Activated naive CD4-positive, alpha-beta T cell treated with anti-CD3 and anti-CD28 coated beads, Interleukin-2, amount 50 U/mL, for 24 hours (primary cell): ENCODE measurements around the gene ATP8B2.
A peak's percentile ranks its signal among the peaks of the same experiment; 100 is the strongest.
"Not testable (repeated sequence)": the region's sequence is repeated elsewhere in the genome, so short reads cannot be mapped to it uniquely, and the experiment has no call there.

ENCODE experiments used
- H3K27ac Mint-ChIP-seq: one replicate; pipeline ENCODE4 v1.8.0; 2021; ENCODE audit warnings: mild to moderate bottlenecking, mixed read lengths
- H3K27me3 Mint-ChIP-seq: one replicate; pipeline ENCODE4 v1.8.0; 2021; ENCODE audit warnings: mixed read lengths
- H3K36me3 Mint-ChIP-seq: one replicate; pipeline ENCODE4 v1.8.0; 2021; ENCODE audit warnings: mixed read lengths
- H3K4me1 Mint-ChIP-seq: one replicate; pipeline ENCODE4 v1.8.0; 2021; ENCODE audit warnings: mixed read lengths
- H3K4me3 Mint-ChIP-seq: one replicate; pipeline ENCODE4 v1.8.0; 2021; ENCODE audit warnings: mild to moderate bottlenecking, mixed read lengths
- H3K9me3 Mint-ChIP-seq: one replicate; pipeline ENCODE4 v1.8.0; 2021; ENCODE audit warnings: mixed read lengths

ATP8B2 gene

DNA sequence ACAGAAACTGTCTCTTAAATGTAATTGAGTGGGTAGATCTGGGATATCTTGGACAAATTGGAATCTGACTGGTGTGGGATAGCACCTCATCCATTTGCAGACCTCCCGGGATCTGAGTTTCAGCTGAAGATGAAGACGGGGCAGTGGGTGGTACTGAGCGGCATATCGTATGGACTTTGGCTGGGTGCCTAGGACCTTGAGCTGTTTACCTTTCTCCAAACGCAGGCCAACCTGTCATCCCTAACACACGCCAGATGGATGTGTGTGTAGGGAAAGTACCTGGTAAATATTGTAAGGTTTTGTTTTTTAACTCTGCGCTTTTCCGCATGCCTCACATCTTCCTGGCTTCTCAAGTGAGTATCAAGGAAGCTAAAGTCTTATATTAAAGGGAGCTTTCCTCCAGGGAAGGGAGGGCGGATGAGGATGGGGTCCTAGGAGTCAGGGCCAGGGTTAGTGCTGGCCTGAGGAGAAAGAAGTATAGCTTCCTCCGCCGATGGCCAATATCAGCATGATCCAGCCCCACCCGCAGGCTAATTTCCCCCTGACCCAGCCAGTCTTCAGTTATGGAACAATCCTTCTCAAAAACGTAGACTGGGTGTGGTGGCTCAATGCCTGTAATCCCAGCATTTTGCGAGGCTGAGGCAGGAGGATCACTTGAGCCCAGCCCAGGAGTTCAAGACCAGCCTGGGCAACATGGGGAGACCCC, 26.2 kb downstream of the ATP8B2 start:
- Mint-ChIP-seq H3K9me3 (no peaks in the 10 kb centered on the region), H3K36me3 (peaks cover 15% of the 10 kb centered on the region), H3K4me1 (peaks cover 59% of the 10 kb centered on the region), H3K4me3 (no peak overlapping the region), H3K27me3 (no peaks in the 10 kb centered on the region), H3K27ac (peak overlapping the region; percentile 51)

DNA sequence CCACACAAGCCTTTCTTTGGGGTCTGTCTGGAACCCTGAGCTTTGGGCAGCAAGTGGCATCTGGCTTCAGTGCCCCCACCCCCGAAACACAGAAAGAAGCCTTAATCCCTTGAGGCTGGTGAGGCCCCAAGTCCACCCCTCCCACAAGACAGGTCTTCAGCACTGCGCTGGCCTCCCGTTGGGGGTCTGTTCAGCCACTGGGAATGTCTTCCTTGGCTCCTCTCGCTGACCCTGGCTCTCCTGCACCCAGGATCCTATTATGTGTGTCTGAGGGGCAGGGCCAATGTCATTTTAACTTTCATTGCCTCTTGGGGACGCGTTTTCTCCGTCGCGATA, 26.9 kb downstream of the ATP8B2 start:
- no peak overlapping the region for H3K27ac Mint-ChIP-seq
- H3K27me3 Mint-ChIP-seq: no peaks in the 10 kb centered on the region

DNA sequence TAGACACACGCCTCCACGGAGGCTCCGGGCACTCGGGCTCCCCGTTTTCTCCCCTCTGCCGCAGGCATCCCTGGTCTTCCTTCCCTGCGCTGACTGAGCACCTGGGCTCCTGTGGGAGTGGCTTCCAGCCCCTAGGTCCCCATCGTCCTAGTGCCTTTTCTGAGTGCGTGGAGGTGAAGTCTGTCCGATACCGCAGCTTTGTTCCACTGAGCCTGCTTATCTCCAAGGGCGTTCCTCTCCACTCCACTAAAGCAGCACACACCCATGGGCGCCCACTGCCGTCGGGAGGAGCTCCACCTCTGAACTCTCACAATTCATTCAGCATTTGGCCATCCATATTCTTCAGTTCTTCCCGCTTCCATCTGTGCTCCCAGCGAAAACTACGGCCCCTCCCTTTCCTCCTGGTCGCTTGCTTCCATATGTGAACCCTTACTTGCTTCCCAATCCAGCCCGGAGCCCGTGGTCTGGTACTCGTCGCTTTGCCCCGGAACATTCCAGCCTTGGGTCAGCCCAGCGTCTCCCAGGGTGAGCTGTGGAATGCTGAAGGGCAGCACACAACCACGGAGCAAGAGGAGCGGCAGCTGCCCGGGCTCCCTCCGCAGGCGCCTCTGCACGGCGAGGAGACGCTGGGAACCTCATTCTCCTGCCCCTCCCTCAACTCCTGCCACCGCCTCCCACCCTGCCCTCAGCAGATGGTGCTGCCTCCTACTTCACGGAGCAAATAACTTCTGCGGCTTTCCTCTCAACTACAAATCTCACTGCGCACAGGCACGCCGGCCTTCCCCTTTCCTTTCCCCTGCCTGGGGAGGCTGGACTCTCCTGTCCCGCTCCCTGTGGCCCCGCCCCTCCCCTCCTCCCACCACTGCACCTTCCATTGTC, 27.5 kb downstream of the ATP8B2 start:
- Mint-ChIP-seq H3K27ac (peak overlapping the region; percentile 92), H3K4me3 (peak overlapping the region; percentile 91), H3K36me3 (peaks cover 8% of the 10 kb centered on the region), H3K4me1 (peaks cover 47% of the 10 kb centered on the region), H3K27me3 (no peaks in the 10 kb centered on the region), H3K9me3 (no peaks in the 10 kb centered on the region)

More for the DNA sequence above, 26.9 kb downstream of the ATP8B2 start:
- peaks cover 53% of the 10 kb centered on the region for H3K4me1 Mint-ChIP-seq
- peaks cover 13% of the 10 kb centered on the region for H3K36me3 Mint-ChIP-seq
- no peaks in the 10 kb centered on the region for H3K9me3 Mint-ChIP-seq
- peak overlapping the region; percentile 91 for H3K4me3 Mint-ChIP-seq

DNA sequence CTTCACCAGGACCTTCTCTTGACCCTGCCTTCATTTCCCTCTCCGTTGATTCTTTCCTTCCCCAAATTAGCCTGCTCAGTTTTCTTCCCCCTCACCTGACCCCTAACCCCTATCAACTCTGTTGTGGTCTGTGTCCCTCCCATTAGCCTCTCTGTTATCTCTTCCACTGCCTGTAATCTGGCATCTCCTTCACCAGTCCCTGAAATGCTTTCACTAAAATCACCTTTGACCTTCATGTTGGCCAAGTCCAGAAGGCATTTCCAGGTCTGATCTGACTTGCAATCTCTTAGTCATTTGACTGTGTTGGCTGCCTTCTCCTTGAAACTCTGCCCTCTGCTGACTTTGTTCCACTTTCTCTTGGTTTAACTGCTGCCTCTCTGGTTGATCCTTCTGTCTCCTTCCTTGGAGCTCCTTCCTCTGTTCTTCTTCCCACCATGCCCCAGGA, 28.2 kb downstream of the ATP8B2 start:
- Mint-ChIP-seq H3K27me3 (no peaks in the 10 kb centered on the region), H3K4me3 (peak overlapping the region; percentile 91), H3K27ac (peak overlapping the region; percentile 53), H3K36me3 (peaks cover 5% of the 10 kb centered on the region), H3K4me1 (peaks cover 41% of the 10 kb centered on the region), H3K9me3 (no peaks in the 10 kb centered on the region)

DNA sequence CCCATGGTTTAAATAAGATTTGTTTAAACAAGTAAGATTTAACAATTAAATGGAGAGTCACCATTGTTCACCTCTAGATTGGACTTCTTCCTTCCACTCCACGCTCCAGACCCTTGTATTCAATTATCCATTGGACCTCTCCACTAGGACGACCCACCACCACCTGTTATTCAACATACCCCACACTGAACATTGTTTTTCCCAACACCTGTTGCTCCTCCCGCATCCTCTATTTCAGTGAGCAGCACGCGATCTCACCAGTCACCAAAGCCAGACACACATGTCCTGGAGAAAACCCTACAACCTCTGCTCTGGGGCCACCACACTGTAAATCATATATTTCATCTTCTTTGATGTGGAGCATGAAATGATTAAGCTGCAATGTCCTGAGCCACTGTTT, 28.6 kb downstream of the ATP8B2 start:
- peaks cover 4% of the 10 kb centered on the region for H3K36me3 Mint-ChIP-seq
- peaks cover 37% of the 10 kb centered on the region for H3K4me1 Mint-ChIP-seq
- H3K4me3 Mint-ChIP-seq: peak overlapping the region; percentile 3
- peak overlapping the region; percentile 56 for H3K27ac Mint-ChIP-seq
- no peaks in the 10 kb centered on the region for H3K9me3 Mint-ChIP-seq
- no peaks in the 10 kb centered on the region for H3K27me3 Mint-ChIP-seq

DNA sequence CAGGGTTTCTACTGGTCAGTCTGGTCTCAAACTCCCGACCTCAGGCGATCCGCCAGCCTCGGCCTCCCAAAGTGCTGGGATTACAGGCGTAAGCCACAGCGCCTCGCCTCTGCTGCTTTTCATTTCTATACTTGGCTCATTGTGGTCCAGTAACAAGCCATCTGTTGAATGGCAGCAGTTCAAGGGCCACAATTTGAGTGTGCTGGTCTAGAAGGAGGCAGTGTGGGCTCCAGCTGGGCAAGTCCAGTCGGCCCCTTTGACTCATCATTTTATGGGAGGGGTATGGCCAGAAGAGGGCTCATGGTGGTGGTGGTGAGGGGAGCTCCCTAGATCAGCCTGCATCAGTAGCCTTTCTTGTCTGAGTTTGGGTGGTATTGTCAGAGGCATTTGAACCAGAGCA, 33.2 kb downstream of the ATP8B2 start:
- H3K4me1 Mint-ChIP-seq: peaks cover 12% of the 10 kb centered on the region
- H3K27me3 Mint-ChIP-seq: no peaks in the 10 kb centered on the region
- H3K36me3 Mint-ChIP-seq: peaks cover 1% of the 10 kb centered on the region
- no peak overlapping the region for H3K27ac Mint-ChIP-seq
- H3K4me3 Mint-ChIP-seq: no peak overlapping the region
- no peaks in the 10 kb centered on the region for H3K9me3 Mint-ChIP-seq

DNA sequence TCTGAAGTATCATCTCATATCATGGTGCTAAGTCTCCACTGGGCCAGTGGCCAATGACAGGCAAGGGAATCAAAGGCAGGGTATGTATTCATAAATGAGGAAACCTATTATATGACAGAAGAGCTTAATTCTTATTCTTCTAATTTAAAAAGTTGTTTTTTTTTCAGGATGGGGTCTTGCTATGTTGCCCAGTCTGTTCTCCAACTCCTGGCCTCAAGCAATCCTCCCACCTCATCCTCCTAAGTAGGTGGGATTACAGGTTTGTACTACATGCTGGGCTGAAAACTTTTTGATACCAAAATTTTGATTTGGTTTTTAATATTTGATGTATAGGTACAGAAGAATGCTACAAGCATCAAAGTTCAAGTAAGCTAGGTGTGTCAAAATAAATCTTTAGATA, 35.0 kb downstream of the ATP8B2 start:
- peak overlapping the region; percentile 17 for H3K27ac Mint-ChIP-seq
- peaks cover 1% of the 10 kb centered on the region for H3K36me3 Mint-ChIP-seq
- no peaks in the 10 kb centered on the region for H3K4me1 Mint-ChIP-seq
- no peak overlapping the region for H3K4me3 Mint-ChIP-seq
- no peaks in the 10 kb centered on the region for H3K9me3 Mint-ChIP-seq
- H3K27me3 Mint-ChIP-seq: no peaks in the 10 kb centered on the region

DNA sequence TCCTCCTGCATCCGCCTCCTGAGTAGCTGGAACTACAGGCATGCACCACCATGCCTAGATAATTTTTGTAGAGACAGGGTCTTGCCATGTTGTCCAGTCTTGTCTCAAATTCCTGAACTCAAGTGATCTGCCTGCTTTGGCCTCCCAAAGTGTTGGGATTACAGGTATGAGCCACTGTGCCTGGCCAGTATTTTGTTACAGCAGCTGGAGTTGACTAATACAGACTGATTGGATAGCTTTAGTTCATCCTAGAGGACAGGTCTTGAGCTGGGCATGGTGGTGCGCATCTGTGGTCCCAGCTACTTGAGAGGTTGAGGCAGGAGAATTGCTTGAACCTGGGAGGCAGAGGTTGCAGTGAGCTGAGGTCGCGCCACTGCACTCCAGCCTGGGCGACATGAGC, 35.6 kb downstream of the ATP8B2 start:
- not testable (repeated sequence) for H3K9me3 Mint-ChIP-seq, H3K4me3 Mint-ChIP-seq, H3K4me1 Mint-ChIP-seq, H3K36me3 Mint-ChIP-seq, H3K27me3 Mint-ChIP-seq, H3K27ac Mint-ChIP-seq

DNA sequence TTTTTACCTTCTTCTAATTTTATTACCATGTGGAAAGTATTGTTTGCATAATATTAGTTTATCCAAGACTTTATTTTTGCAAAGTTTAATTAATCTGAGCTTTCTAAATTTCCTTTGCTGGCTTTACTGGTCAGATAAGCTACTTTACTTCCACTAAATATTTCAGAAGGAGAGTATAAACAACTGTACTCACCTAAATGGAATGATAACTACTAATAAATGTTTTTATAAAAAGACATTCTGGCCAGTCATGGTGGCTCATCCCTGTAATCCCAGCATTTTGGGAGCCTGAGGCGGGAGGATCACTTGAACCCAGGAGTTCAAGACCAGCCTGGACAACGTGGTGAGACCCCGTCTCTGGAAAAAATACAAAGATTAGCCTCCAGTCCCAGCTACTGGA, 36.0 kb downstream of the ATP8B2 start:
- Mint-ChIP-seq H3K9me3 (no peaks in the 10 kb centered on the region), H3K4me1 (no peaks in the 10 kb centered on the region), H3K36me3 (peaks cover 1% of the 10 kb centered on the region), H3K27ac (no peak overlapping the region), H3K27me3 (no peaks in the 10 kb centered on the region), H3K4me3 (no peak overlapping the region)

DNA sequence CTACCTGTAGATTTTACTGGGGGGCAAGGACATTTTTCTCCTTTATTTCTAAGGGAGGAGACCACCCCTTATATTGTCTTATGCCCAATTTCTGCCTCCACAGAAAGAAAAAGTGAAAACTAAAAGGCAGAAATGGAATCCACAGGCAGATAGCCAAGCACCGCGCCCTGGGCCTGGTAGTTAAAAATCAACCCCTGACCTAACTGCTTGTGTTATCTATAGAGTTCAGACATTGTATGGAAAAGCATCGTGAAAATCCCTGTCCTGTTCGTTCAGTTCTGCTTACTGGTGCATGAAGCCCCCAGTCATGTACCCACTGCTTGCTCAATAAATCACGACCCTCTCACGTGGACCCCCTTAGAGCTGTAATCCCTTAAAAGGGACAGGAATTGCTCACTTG, 46.1 kb downstream of the ATP8B2 start:
- Mint-ChIP-seq H3K27me3 (no peaks in the 10 kb centered on the region), H3K36me3 (no peaks in the 10 kb centered on the region), H3K9me3 (no peaks in the 10 kb centered on the region), H3K4me3 (no peak overlapping the region), H3K4me1 (peaks cover 3% of the 10 kb centered on the region), H3K27ac (no peak overlapping the region)

DNA sequence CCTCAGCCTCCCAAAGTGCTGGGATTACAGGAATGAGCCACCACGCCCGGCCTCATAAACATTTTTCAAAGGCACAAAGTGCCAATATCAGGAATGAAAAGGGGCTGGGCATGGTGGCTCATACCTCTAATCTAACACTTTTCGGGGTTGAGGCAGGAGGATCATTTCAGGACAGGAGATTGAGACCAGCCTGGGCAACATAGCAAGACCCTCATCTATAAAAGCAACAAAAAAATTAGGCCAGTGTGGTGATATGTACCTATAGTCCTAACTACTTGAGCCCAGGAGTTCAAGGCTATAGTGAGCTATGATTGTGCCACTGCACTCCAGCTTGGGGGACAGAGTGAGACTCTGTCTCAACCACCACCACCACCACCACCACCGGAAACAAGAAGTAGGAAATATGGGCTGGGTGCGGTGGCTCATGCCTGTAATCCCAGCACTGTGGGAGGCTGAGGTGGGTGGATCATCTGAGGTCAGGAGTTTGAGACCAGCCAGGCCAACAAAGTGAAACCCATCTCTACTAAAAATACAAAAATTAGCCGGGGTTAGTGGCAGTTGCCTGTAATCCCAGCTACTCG, 48.5 kb downstream of the ATP8B2 start:
- H3K36me3 Mint-ChIP-seq, H3K4me1 Mint-ChIP-seq, H3K27ac Mint-ChIP-seq, H3K27me3 Mint-ChIP-seq, H3K4me3 Mint-ChIP-seq, H3K9me3 Mint-ChIP-seq: not testable (repeated sequence)

DNA sequence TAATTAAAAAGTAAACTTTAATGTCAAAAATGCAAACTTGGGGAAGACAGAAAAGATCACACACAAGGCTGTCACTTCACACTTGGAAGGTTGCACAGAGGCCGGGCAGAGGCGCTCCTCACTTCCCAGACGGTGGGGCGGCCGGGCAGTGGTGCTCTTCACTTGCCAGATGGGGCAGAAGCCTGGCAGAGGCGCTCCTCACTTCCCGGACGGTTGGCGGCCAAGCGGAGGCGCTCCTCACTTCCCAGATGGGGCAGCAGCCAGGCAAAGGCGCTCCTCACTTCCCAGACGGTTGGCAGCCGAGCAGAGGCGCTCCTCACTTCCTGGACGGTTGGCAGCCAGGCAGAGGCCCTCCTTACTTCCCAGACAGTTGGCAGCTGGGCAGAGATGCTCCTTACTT, 54.0 kb downstream of the ATP8B2 start:
- no peak overlapping the region for H3K4me3 Mint-ChIP-seq
- H3K27ac Mint-ChIP-seq: no peak overlapping the region
- no peaks in the 10 kb centered on the region for H3K36me3 Mint-ChIP-seq
- peaks cover 6% of the 10 kb centered on the region for H3K4me1 Mint-ChIP-seq
- no peaks in the 10 kb centered on the region for H3K9me3 Mint-ChIP-seq
- H3K27me3 Mint-ChIP-seq: no peaks in the 10 kb centered on the region

DNA sequence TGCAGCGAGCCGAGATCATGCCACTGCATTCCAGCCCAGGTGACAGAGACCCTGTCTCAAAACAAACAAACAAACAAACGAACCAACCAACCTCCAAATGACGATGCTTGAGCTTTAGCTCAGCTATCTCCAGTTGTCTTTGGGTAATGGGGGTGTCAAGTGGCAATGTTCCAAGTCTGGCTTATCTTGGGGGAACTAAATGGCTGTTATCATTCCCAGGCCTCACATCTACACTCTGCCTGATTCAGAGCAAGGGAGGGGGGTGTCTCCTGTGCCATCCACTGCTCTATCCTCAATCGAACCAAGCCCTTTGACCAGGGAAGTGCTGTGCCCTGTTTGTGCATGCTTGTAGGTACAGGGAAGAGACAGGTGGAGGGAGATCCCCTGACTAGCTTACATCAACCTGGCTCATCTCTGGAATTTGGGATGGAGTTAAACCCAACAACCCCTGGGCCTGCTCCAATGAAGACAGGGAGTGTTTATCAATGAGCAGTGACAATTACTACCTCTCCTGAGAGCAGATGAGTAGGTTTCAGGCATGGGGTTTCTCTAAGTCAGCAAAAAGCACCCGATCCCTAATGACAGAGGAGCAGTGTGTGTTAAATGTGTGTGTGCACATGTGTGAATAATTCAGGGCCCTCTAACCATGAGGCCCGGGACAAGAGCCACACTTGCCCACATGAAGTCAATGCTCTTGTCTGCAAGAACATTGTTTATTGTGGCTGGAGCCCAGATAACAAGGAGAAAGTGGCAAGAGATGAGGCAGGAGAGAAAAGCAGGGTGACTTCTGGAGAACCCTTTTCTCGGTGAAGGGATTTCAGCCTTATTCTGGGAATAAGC, 59.5 kb downstream of the ATP8B2 start:
- no peaks in the 10 kb centered on the region for H3K36me3 Mint-ChIP-seq
- peaks cover 38% of the 10 kb centered on the region for H3K4me1 Mint-ChIP-seq
- H3K27ac Mint-ChIP-seq: peak overlapping the region; percentile 99
- H3K9me3 Mint-ChIP-seq: no peaks in the 10 kb centered on the region
- peak overlapping the region; percentile 85 for H3K4me3 Mint-ChIP-seq
- no peaks in the 10 kb centered on the region for H3K27me3 Mint-ChIP-seq

DNA sequence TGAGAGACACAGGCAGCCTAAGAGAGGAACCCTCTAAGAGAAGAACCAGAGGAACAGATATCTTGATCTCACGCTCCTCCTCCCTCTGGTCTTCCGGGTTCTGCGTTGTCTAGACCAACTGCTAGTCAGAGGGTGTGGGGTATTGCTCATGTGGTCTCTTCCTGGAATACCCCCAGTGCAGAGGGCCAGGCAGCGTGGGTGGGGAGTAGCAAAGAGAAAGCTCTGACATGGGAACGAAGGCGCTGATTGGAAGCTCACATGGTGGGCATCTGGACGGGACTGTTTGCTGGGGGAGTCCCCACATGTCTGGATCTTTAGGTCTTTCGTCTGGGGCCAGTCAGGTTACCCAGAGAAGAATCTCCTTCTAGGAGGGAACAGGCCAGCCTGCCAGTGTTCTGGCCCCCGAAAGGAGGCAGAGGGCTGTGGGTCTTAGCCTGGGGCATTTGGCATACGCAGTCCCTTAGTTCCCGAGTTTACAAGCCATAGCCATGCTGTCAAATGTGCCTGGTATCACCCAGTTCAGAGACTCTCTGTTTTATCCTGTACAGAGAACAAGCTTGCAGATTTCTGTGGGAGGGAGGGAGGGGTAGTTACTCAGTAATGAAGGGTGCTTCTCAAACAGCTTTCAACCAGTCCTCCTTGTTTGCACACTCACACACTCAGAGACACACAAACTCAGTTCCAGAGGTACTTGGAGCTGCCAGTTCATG, 61.5 kb downstream of the ATP8B2 start:
- Mint-ChIP-seq H3K36me3 (no peaks in the 10 kb centered on the region), H3K4me3 (peak overlapping the region; percentile 85), H3K4me1 (peaks cover 43% of the 10 kb centered on the region), H3K27me3 (no peaks in the 10 kb centered on the region), H3K9me3 (no peaks in the 10 kb centered on the region), H3K27ac (peak overlapping the region; percentile 99)
